ENCODE measurements around the gene FAM171A1. TPM values are rescaled to one million over a fixed set of nuclear protein-coding genes. Genes with fewer than 3 reads are reported as not detected.
A peak's percentile ranks its signal among the peaks of the same experiment; 100 is the strongest.
"Not testable (repeated sequence)": the region's sequence is repeated elsewhere in the genome, so short reads cannot be mapped to it uniquely, and the experiment has no call there.

The FAM171A1 gene
- total RNA-seq, 1 donor from 2014 or later = 73.6 TPM

DNA sequence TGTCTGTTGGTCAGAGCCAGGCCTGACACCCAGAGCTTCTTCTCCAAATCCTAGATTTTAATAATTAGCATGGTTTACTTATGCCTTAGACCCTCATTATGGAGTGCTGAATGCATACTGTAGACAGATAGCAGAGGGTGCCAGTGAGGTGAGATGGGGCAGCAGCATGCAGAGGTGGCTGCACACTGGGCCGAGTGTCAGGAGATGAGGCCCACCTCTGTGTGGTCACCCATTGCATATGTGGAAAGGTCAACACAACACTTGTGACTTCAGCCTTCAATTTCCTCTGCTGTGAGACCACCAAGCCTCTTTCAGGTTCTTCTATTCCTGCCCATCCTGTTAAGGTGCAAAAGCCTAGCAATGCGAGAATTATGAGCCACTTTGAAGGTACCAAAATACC is 162.9 kb downstream of the FAM171A1 start:
- no peaks in the 10 kb centered on the region for H3K27me3 Mint-ChIP-seq (ENCODE audit: low read depth)
- no peaks in the 10 kb centered on the region for H3K9me3 Mint-ChIP-seq
- TF ChIP-seq, protein P1, sequence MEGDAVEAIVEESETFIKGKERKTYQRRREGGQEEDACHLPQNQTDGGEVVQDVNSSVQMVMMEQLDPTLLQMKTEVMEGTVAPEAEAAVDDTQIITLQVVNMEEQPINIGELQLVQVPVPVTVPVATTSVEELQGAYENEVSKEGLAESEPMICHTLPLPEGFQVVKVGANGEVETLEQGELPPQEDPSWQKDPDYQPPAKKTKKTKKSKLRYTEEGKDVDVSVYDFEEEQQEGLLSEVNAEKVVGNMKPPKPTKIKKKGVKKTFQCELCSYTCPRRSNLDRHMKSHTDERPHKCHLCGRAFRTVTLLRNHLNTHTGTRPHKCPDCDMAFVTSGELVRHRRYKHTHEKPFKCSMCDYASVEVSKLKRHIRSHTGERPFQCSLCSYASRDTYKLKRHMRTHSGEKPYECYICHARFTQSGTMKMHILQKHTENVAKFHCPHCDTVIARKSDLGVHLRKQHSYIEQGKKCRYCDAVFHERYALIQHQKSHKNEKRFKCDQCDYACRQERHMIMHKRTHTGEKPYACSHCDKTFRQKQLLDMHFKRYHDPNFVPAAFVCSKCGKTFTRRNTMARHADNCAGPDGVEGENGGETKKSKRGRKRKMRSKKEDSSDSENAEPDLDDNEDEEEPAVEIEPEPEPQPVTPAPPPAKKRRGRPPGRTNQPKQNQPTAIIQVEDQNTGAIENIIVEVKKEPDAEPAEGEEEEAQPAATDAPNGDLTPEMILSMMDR (IDR thresholded peaks at IDR 0.05; ENCODE audit: unreplicated experiment) = no peak

DNA sequence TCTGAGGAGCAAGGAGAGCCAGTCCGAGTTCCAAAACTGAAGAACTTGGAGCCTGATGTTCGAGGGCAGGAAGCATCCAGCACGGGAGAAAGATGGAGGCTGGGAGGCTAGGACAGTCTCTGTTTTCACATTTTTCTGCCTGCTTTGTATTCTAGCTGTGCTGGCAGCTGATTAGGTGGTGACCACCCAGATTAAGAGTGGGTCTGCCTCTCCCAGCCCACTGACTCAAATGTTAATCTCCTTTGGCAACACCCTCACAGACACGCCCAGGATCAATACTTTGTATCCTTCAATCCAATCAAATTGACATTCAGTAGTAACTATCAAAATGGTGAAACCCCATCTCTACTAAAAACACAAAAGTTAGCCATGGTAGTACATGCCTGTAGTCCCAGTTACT is 163.7 kb downstream of the FAM171A1 start:
- H3K4me1 Mint-ChIP-seq; H3K4me3 Mint-ChIP-seq; H3K27me3 Mint-ChIP-seq (ENCODE audit: low read depth): not testable (repeated sequence)

More for the DNA sequence above, 162.9 kb downstream of the FAM171A1 start:
- no peak for DNase-seq (ENCODE audit: low spot score in 2 of 2, unreplicated experiment in 2 of 2)
- H3K4me1 Mint-ChIP-seq = peaks cover 6% of the 10 kb centered on the region
- no peak overlapping the region for H3K27ac Mint-ChIP-seq
- H3K36me3 Mint-ChIP-seq = peaks cover 25% of the 10 kb centered on the region
- no peak overlapping the region for H3K4me3 Mint-ChIP-seq

DNA sequence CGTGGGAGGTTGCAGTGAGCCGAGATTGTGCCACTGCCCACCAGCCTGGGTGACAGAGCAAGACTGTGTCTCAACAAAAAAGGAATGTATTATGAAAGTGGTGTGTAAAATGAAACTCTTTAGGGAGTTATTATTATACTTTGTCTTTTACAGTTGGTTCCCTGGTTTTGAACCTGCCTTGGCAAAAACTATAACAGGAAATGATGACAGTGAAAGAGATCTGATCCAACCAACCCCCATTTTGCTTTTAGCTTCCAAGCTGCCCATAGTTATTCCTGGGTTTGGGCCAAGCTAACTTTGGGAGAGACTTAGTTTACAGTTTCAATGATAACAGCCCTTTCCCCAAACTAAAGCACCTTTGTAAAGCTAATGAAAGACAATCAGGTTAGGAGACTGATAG is 168.4 kb downstream of the FAM171A1 start:
- peaks cover 9% of the 10 kb centered on the region for H3K36me3 Mint-ChIP-seq
- TF ChIP-seq, protein P1 (IDR thresholded peaks at IDR 0.05; ENCODE audit: unreplicated experiment) = no peak

More for the DNA sequence above, 163.7 kb downstream of the FAM171A1 start:
- peaks cover 17% of the 10 kb centered on the region for H3K36me3 Mint-ChIP-seq
- not testable (repeated sequence) for DNase-seq (ENCODE audit: low spot score in 2 of 2, unreplicated experiment in 2 of 2); H3K27ac Mint-ChIP-seq; H3K9me3 Mint-ChIP-seq

DNA sequence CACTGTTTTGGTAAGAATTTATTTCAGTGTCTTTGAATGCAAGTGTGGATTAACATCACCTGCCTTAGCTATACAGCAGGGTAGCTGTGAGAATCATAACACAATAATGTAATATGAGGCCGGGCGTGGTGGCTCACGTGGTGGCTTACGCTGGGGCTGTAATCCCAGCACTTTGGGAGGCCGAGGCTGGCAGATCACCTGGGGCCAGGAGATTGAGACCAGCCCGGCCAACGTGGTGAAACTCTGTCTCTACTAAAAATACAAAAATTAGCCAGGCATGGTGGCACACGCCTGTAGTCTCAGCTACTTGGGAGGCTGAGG is 168.8 kb downstream of the FAM171A1 start:
- peaks cover 34% of the 10 kb centered on the region for H3K4me1 Mint-ChIP-seq
- H3K27ac Mint-ChIP-seq; DNase-seq (ENCODE audit: low spot score in 2 of 2, unreplicated experiment in 2 of 2); H3K27me3 Mint-ChIP-seq (ENCODE audit: low read depth); H3K4me3 Mint-ChIP-seq; H3K36me3 Mint-ChIP-seq; H3K9me3 Mint-ChIP-seq: not testable (repeated sequence)

More for the DNA sequence above, 168.4 kb downstream of the FAM171A1 start:
- H3K4me1 Mint-ChIP-seq = peaks cover 34% of the 10 kb centered on the region
- H3K4me3 Mint-ChIP-seq = no peak overlapping the region
- no peak for DNase-seq (ENCODE audit: low spot score in 2 of 2, unreplicated experiment in 2 of 2)
- H3K9me3 Mint-ChIP-seq = no peaks in the 10 kb centered on the region
- H3K27me3 Mint-ChIP-seq (ENCODE audit: low read depth) = no peaks in the 10 kb centered on the region
- H3K27ac Mint-ChIP-seq = no peak overlapping the region

DNA sequence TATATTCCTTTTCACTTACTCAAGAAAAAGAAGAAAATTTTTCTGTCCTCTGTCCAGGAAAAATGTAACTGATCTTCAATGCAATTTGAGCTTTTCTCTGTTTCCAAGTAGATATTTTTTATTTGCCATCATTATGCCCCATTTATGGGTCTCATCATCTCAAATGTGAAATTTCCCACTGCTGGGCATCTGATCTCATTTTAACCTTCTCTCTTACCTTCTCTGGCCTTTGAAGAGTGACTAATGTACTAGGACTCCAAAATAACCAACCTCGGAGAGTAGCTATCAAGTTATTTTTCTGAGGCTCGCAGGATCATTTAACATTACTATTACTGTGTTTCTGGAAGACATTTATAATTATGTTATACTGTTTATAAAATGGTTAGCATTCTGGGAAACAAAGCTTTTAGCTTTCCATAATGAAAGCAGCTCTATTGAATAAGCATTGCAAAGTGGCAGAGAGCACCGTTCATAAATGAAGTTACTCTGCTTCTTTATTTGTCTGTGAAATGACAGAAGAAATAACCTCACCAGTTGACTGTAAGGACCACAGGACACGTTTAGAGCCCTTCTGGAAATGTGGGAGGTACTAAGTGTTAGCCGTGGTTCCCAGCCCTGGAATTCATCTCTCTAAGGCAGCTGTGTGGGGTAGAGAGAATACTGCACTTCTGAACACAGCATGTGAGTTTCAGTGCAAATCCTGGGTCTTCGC is 169.3 kb downstream of the FAM171A1 start:
- Mint-ChIP-seq H3K4me3 (no peak overlapping the region), H3K9me3 (no peaks in the 10 kb centered on the region), H3K27ac (peak overlapping the region; percentile 89), H3K36me3 (peaks cover 9% of the 10 kb centered on the region), H3K27me3 (ENCODE audit: low read depth) (no peaks in the 10 kb centered on the region), H3K4me1 (peaks cover 34% of the 10 kb centered on the region)
- no peak for DNase-seq (ENCODE audit: low spot score in 2 of 2, unreplicated experiment in 2 of 2)
- TF ChIP-seq, protein P1 (IDR thresholded peaks at IDR 0.05; ENCODE audit: unreplicated experiment) = no peak

DNA sequence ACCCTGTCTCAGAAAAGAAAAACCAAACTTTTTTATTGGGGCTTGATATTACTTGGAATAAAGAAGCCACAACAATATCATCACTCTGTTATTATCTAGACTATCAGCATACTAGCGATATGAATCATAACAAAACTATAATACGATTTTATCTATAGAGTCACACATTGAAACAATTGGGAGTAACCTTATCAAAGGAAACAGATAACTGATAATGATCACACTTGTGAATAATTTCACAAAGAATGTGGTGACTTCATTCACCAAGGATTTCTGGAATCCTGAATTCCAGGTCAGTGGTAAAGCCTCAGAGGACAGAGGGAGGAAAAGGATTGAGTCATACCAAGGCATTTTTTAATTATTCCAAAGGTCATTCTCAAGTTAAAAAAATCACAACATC is 170.5 kb downstream of the FAM171A1 start:
- H3K27me3 Mint-ChIP-seq (ENCODE audit: low read depth) = no peaks in the 10 kb centered on the region
- peak overlapping the region; percentile 87 for H3K27ac Mint-ChIP-seq
- no peaks in the 10 kb centered on the region for H3K9me3 Mint-ChIP-seq
- H3K4me1 Mint-ChIP-seq = peaks cover 34% of the 10 kb centered on the region
- no peak overlapping the region for H3K4me3 Mint-ChIP-seq
- no peak for DNase-seq (ENCODE audit: low spot score in 2 of 2, unreplicated experiment in 2 of 2)
- H3K36me3 Mint-ChIP-seq = peaks cover 1% of the 10 kb centered on the region
- TF ChIP-seq, protein P1 (IDR thresholded peaks at IDR 0.05; ENCODE audit: unreplicated experiment) = no peak

All from mesothelial cell of epicardium (in vitro differentiated cells).